K562 (cell line): ENCODE results near the gene KRTAP1-4. TPM values are rescaled to one million over a fixed set of nuclear protein-coding genes. Genes with fewer than 3 reads are reported as not detected.

ENCODE experiments used
- ATF1 ChIP-seq, 2 experiments: fragments of 450-650 bp in 1 of 2; IDR thresholded peaks; 2 replicates each; pipeline ENCODE4 v1.6.1; 2016; ENCODE audit warnings: missing compliant biosample characterization in 1 of 2, missing genetic modification characterization in 1 of 2
- BCLAF1 ChIP-seq, 2 experiments: fragments of 450-650 bp in 1 of 2; IDR thresholded peaks; 2 replicates each; pipeline ENCODE4 v1.6.1; 2011 to 2017; ENCODE audit warnings: low read depth in 2 of 2, antibody characterized with exemption in 1 of 2, borderline replicate concordance in 1 of 2, low read length in 1 of 2, mild to moderate bottlenecking in 1 of 2, mixed read lengths in 1 of 2; ENCODE audit not compliant: control insufficient read depth in 1 of 2
- CBX5 ChIP-seq: IDR thresholded peaks from 2 replicates; pipeline ENCODE4 v1.6.1; 2014; ENCODE audit warnings: low read depth, borderline replicate concordance
- CXXC5 ChIP-seq: fragments of 250-450 bp; sonication (Bioruptor Pico); IDR thresholded peaks from 2 replicates; pipeline ENCODE4 v1.8.0; 2022; ENCODE audit warnings: inconsistent platforms, mild to moderate bottlenecking, moderate library complexity
- ETV1 ChIP-seq: fragments of 450-650 bp; conservative IDR thresholded peaks from 2 replicates; pipeline ENCODE4 v1.6.1; 2016; ENCODE audit warnings: missing genetic modification characterization, control low read depth, low read depth, missing compliant biosample characterization
- FOSL1 ChIP-seq: fragments of 200-800 bp; sonication (Bioruptor generic); conservative IDR thresholded peaks from 2 replicates; pipeline ENCODE4 v1.6.1; 2016; ENCODE audit warnings: missing genetic modification characterization, missing compliant biosample characterization
- GTF2E2 ChIP-seq: fragments of 200-800 bp; sonication (Bioruptor generic); IDR thresholded peaks from 2 replicates; pipeline ENCODE4 v1.6.1; 2016; ENCODE audit warnings: missing genetic modification characterization, missing compliant biosample characterization
- HMBOX1 ChIP-seq: sonication (generic); IDR thresholded peaks from 2 replicates; pipeline ENCODE4 v1.6.1; 2016
- HOMEZ ChIP-seq: fragments of 250-450 bp; sonication (Bioruptor Pico); IDR thresholded peaks from 2 replicates; pipeline ENCODE4 v1.4.0; 2020; ENCODE audit warnings: mild to moderate bottlenecking, moderate library complexity
- JUND ChIP-seq, 2 experiments: IDR thresholded peaks; 2 replicates in 1 of 2; 3 replicates in 1 of 2; pipeline ENCODE4 v1.6.1; 2011; ENCODE audit warnings: borderline replicate concordance in 2 of 2, low read depth in 2 of 2, low read length in 2 of 2, improper control_type of control experiment in 1 of 2, missing biosample characterization in 1 of 2, missing genetic modification characterization in 1 of 2, missing genetic modification reagents in 1 of 2
- SMARCC2 ChIP-seq: fragments of 450-650 bp; IDR thresholded peaks from 2 replicates; pipeline ENCODE4 v1.6.1; 2017; ENCODE audit warnings: antibody characterized with exemption, moderate library complexity, mild to moderate bottlenecking, low read depth
- SRSF1 ChIP-seq: fragments of 200-400 bp; formaldehyde crosslinking; IDR thresholded peaks from 2 replicates; pipeline ENCODE4 v1.6.1; 2017; ENCODE audit warnings: mild to moderate bottlenecking, low read depth, low read length, moderate library complexity
- TAF9B ChIP-seq: fragments of 450-650 bp; IDR thresholded peaks from 2 replicates; pipeline ENCODE4 v1.6.1; 2018; ENCODE audit warnings: mild to moderate bottlenecking; ENCODE audit not compliant: partially characterized antibody
- ZNF24 ChIP-seq: fragments of 450-650 bp; IDR thresholded peaks from 2 replicates; pipeline ENCODE4 v1.6.1; 2016
- ZNF695 ChIP-seq: fragments of 450-650 bp; formaldehyde crosslinking; IDR thresholded peaks from 2 replicates; pipeline ENCODE4 v1.4.0; 2020; ENCODE audit warnings: mild to moderate bottlenecking, moderate library complexity
- polyA plus RNA-seq, 8 experiments: library from polyadenylated mRNA; depleted of rRNA in 4 of 8; stranded (reverse) in 5 of 8; unstranded in 3 of 8; fragments of >200 nt; fragmentation: Nextera tagmentation in 2 of 8; fragmentation: Illumina TruSeq in 1 of 8; extraction: Ambion mirVana in 2 of 8; extraction: Trizol in 1 of 8; gene quantifications; 2 replicates each; pipeline versions ENCODE4 v1.2.1 to v1.2.3, GENCODE V29; 2011 to 2014; ENCODE audit warnings: inconsistent platforms in 1 of 8, missing spikeins in 1 of 8
- total RNA-seq, 7 experiments: library from RNA; depleted of rRNA in 6 of 7; stranded (reverse); fragments of >200 nt in 6 of 7; fragmentation: Illumina TruSeq in 2 of 7; extraction: Trizol in 2 of 7; gene quantifications; 2 replicates each; pipeline versions ENCODE4 v1.2.1 to v1.2.3, GENCODE V29; 2011 to 2021; ENCODE audit warnings: low replicate concordance in 1 of 7

KRTAP1-4 gene
- total and polyA plus RNA-seq, 9 of the 15 experiments (the other 6 are each of a cell fraction or from before 2014, with no cell fraction given), result not detected

- TF ChIP-seq HOMEZ (CRISPR knock-in tag), result no peak
- TF ChIP-seq HMBOX1, result peak; percentile 77
- TF ChIP-seq GTF2E2 (tag), result no peak
- no peak for TF ChIP-seq ATF1 (CRISPR knock-in tag; IDR thresholded peaks at IDR 0.05)
- peak; percentile 62 for TF ChIP-seq ATF1 (tag; IDR thresholded peaks at IDR 0.05)
- peak; percentile 27; the same call in 1 of the 2 replicates for TF ChIP-seq CXXC5 (CRISPR knock-in tag)
- peak; percentile 52; the same call in 1 of the 2 replicates for TF ChIP-seq SMARCC2
- no peak for TF ChIP-seq ZNF695 (CRISPR knock-in tag)
- no peak for TF ChIP-seq ZNF24
- 0 out of 2 replicates have a peak, but pooled peaks have one; percentile 12 for TF ChIP-seq ETV1 (tag)
- TF ChIP-seq JUND (IDR thresholded peaks at IDR 0.05; ENCODE audit: borderline replicate concordance, low read depth, low read length), result peak; percentile 96
- peak; percentile 96 for TF ChIP-seq JUND (tag; IDR thresholded peaks at IDR 0.05; ENCODE audit: borderline replicate concordance, low read depth, low read length)
- TF ChIP-seq BCLAF1 (IDR thresholded peaks at IDR 0.05; ENCODE audit: borderline replicate concordance in 1 of 2, control insufficient read depth in 1 of 2, low read depth in 2 of 2, low read length in 1 of 2), result no peak
- no peak for TF ChIP-seq SRSF1
- TF ChIP-seq FOSL1 (tag), result peak; percentile 99
- TF ChIP-seq TAF9B, result no peak
- TF ChIP-seq CBX5, result no peak
Measured at GRCh38 chr17:41065829-41066624, 36.0 kb upstream of the KRTAP1-4 start, which contains the start of gene KRTAP2-4 (continued).
